GM23248 (cell line): Measurements from ENCODE around the gene GALNT17.

Experiments used
- EZH2 ChIP-seq: fragments of 200-600 bp; sonication (generic); IDR thresholded peaks from 2 replicates; pipeline ENCODE4 v1.6.1; 2018; ENCODE audit warnings: antibody characterized with exemption, mild to moderate bottlenecking; ENCODE audit not compliant: insufficient read depth, poor library complexity, severe bottlenecking
- EZH2phosphoT487 ChIP-seq: fragments of 200-600 bp; sonication (generic); IDR thresholded peaks from 2 replicates; pipeline ENCODE4 v1.6.1; 2018; ENCODE audit warnings: antibody characterized with exemption, moderate library complexity, mild to moderate bottlenecking, low read depth; ENCODE audit not compliant: insufficient read depth

- TF ChIP-seq EZH2, result no peak
- no peak for TF ChIP-seq EZH2phosphoT487
These were observed 200.3 kb downstream of the GALNT17 start for GRCh38 chr7:71332207-71332606.
